HepG2 (cell line): ENCODE results near the gene AP2B1. TPM values are rescaled to one million over a fixed set of nuclear protein-coding genes. Genes with fewer than 3 reads are reported as not detected.

ENCODE experiments used
- DZIP1 ChIP-seq: sonication (generic); formaldehyde crosslinking; IDR thresholded peaks from 2 replicates; pipeline ENCODE4 v1.5.0; 2020; ENCODE audit warnings: mild to moderate bottlenecking, missing genetic modification reagents
- GLI4 ChIP-seq: sonication (generic); formaldehyde crosslinking; IDR thresholded peaks from 2 replicates; pipeline ENCODE4 v1.5.1; 2020; ENCODE audit warnings: missing genetic modification reagents, mild to moderate bottlenecking, moderate library complexity, borderline replicate concordance
- HHEX ChIP-seq: IDR thresholded peaks from 2 replicates; pipeline ENCODE4 v1.6.1; 2016; ENCODE audit warnings: control low read depth
- HMG20B ChIP-seq: conservative IDR thresholded peaks from 2 replicates; pipeline ENCODE4 v1.6.1; 2016; ENCODE audit warnings: missing genetic modification reagents, missing compliant biosample characterization
- MYNN ChIP-seq: sonication (generic); formaldehyde crosslinking; IDR thresholded peaks from 2 replicates; pipeline ENCODE4 v1.4.0; 2020; ENCODE audit warnings: mild to moderate bottlenecking, low read depth, missing genetic modification reagents
- NFE2 ChIP-seq: sonication (generic); formaldehyde crosslinking; IDR thresholded peaks from 2 replicates; pipeline ENCODE4 v1.4.0; 2020; ENCODE audit warnings: missing genetic modification reagents
- SATB2 ChIP-seq: sonication (generic); formaldehyde crosslinking; IDR thresholded peaks from 2 replicates; pipeline ENCODE4 v1.5.0; 2020; ENCODE audit warnings: missing genetic modification reagents
- ZNF501 ChIP-seq: sonication (generic); formaldehyde crosslinking; IDR thresholded peaks from 2 replicates; pipeline ENCODE4 v1.5.1; 2020; ENCODE audit warnings: mild to moderate bottlenecking, moderate library complexity, missing genetic modification reagents
- ZNF780A ChIP-seq: sonication (generic); formaldehyde crosslinking; IDR thresholded peaks from 2 replicates; pipeline ENCODE4 v1.8.0; 2022; ENCODE audit warnings: mild to moderate bottlenecking, missing genetic modification reagents, moderate library complexity
- ZNF784 ChIP-seq: sonication (generic); formaldehyde crosslinking; IDR thresholded peaks from 2 replicates; pipeline ENCODE4 v1.5.1; 2020; ENCODE audit warnings: missing genetic modification reagents, mild to moderate bottlenecking, borderline replicate concordance
- ZNF839 ChIP-seq: sonication (generic); formaldehyde crosslinking; IDR thresholded peaks from 2 replicates; pipeline ENCODE4 v1.4.0; 2020; ENCODE audit warnings: missing genetic modification reagents, mild to moderate bottlenecking, borderline replicate concordance
- polyA plus RNA-seq, 8 experiments: library from polyadenylated mRNA; depleted of rRNA in 3 of 8; stranded (reverse) in 7 of 8; unstranded in 1 of 8; fragments of >200 nt; fragmentation: Illumina TruSeq in 4 of 8; extraction: Trizol in 4 of 8; gene quantifications; 2 replicates each; pipeline versions ENCODE4 v1.2.1 to v1.2.3, GENCODE V29; 2011 to 2016; ENCODE audit warnings: low read depth in 4 of 8, missing spikeins in 1 of 8, mixed read lengths in 1 of 8; ENCODE audit not compliant: insufficient read depth in 1 of 8
- total RNA-seq, 5 experiments: library from RNA; depleted of rRNA; stranded (reverse); fragments of >200 nt; fragmentation: Illumina TruSeq; extraction: Trizol; gene quantifications; 2 replicates each; pipeline ENCODE4 v1.2.3, GENCODE V29; 2016; ENCODE audit warnings: low read depth in 1 of 5
- TF ChIP-seq, protein P1 (sequence below): sonication (generic); formaldehyde crosslinking; IDR thresholded peaks from 2 replicates; pipeline ENCODE4 v1.4.0; 2020; ENCODE audit warnings: missing genetic modification reagents
- TF ChIP-seq, protein P2 (sequence below): sonication (generic); formaldehyde crosslinking; IDR thresholded peaks from 2 replicates; pipeline ENCODE4 v1.5.0; 2020; ENCODE audit warnings: mild to moderate bottlenecking, missing genetic modification reagents
- TF ChIP-seq, protein P3 (sequence below): sonication (generic); formaldehyde crosslinking; IDR thresholded peaks from 2 replicates; pipeline ENCODE4 v1.4.0; 2020; ENCODE audit warnings: missing genetic modification reagents, borderline replicate concordance

Gene AP2B1
- total and polyA plus RNA-seq, 2 of the 13 experiments (the other 11 are each of a cell fraction or from before 2014, with no cell fraction given) = 23.8 to 71.3 TPM

- peak; percentile 86 for TF ChIP-seq ZNF501
- TF ChIP-seq, protein P1, sequence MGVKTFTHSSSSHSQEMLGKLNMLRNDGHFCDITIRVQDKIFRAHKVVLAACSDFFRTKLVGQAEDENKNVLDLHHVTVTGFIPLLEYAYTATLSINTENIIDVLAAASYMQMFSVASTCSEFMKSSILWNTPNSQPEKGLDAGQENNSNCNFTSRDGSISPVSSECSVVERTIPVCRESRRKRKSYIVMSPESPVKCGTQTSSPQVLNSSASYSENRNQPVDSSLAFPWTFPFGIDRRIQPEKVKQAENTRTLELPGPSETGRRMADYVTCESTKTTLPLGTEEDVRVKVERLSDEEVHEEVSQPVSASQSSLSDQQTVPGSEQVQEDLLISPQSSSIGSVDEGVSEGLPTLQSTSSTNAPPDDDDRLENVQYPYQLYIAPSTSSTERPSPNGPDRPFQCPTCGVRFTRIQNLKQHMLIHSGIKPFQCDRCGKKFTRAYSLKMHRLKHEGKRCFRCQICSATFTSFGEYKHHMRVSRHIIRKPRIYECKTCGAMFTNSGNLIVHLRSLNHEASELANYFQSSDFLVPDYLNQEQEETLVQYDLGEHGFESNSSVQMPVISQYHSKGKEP = peak; percentile 80; the same call in 1 of the 2 replicates
- 0 out of 2 replicates have a peak, but pooled peaks have one; percentile 38 for TF ChIP-seq HMG20B (CRISPR knock-in tag)
- TF ChIP-seq SATB2 (CRISPR knock-in tag) = no peak
- TF ChIP-seq ZNF780A (CRISPR knock-in tag) = no peak
- no peak for TF ChIP-seq ZNF784
- TF ChIP-seq, protein P2, sequence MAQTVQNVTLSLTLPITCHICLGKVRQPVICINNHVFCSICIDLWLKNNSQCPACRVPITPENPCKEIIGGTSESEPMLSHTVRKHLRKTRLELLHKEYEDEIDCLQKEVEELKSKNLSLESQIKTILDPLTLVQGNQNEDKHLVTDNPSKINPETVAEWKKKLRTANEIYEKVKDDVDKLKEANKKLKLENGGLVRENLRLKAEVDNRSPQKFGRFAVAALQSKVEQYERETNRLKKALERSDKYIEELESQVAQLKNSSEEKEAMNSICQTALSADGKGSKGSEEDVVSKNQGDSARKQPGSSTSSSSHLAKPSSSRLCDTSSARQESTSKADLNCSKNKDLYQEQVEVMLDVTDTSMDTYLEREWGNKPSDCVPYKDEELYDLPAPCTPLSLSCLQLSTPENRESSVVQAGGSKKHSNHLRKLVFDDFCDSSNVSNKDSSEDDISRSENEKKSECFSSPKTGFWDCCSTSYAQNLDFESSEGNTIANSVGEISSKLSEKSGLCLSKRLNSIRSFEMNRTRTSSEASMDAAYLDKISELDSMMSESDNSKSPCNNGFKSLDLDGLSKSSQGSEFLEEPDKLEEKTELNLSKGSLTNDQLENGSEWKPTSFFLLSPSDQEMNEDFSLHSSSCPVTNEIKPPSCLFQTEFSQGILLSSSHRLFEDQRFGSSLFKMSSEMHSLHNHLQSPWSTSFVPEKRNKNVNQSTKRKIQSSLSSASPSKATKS (CRISPR knock-in tag) = no peak
- TF ChIP-seq MYNN (CRISPR knock-in tag) = no peak
- peak; percentile 82 for TF ChIP-seq DZIP1 (CRISPR knock-in tag)
- 0 out of 2 replicates have a peak, but pooled peaks have one; percentile 86 for TF ChIP-seq ZNF839 (CRISPR knock-in tag)
- TF ChIP-seq NFE2 = no peak
- no peak for TF ChIP-seq HHEX (CRISPR knock-in tag)
- no peak for TF ChIP-seq GLI4 (CRISPR knock-in tag)
- TF ChIP-seq, protein P3, sequence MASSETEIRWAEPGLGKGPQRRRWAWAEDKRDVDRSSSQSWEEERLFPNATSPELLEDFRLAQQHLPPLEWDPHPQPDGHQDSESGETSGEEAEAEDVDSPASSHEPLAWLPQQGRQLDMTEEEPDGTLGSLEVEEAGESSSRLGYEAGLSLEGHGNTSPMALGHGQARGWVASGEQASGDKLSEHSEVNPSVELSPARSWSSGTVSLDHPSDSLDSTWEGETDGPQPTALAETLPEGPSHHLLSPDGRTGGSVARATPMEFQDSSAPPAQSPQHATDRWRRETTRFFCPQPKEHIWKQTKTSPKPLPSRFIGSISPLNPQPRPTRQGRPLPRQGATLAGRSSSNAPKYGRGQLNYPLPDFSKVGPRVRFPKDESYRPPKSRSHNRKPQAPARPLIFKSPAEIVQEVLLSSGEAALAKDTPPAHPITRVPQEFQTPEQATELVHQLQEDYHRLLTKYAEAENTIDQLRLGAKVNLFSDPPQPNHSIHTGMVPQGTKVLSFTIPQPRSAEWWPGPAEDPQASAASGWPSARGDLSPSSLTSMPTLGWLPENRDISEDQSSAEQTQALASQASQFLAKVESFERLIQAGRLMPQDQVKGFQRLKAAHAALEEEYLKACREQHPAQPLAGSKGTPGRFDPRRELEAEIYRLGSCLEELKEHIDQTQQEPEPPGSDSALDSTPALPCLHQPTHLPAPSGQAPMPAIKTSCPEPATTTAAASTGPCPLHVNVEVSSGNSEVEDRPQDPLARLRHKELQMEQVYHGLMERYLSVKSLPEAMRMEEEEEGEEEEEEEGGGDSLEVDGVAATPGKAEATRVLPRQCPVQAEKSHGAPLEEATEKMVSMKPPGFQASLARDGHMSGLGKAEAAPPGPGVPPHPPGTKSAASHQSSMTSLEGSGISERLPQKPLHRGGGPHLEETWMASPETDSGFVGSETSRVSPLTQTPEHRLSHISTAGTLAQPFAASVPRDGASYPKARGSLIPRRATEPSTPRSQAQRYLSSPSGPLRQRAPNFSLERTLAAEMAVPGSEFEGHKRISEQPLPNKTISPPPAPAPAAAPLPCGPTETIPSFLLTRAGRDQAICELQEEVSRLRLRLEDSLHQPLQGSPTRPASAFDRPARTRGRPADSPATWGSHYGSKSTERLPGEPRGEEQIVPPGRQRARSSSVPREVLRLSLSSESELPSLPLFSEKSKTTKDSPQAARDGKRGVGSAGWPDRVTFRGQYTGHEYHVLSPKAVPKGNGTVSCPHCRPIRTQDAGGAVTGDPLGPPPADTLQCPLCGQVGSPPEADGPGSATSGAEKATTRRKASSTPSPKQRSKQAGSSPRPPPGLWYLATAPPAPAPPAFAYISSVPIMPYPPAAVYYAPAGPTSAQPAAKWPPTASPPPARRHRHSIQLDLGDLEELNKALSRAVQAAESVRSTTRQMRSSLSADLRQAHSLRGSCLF = no peak
Measured at GRCh38 chr17:35587074-35587961, at the start of gene AP2B1 (continued).
